NOMO-1 (cell line): Measurements from ENCODE around the gene AOC2.
"Not testable (repeated sequence)": the region's sequence is repeated elsewhere in the genome, so short reads cannot be mapped to it uniquely, and the experiment has no call there.

Experiments
- DNase-seq, 2 experiments: peaks; one replicate each; lab custom pipeline; 2025; ENCODE audit not compliant: unreplicated experiment in 2 of 2; lab: John Stamatoyannopoulos, UW

Gene AOC2

GRCh38 chr17:42830971-42831370, 13.4 kb upstream of the AOC2 start:
- no peak for DNase-seq

GRCh38 chr17:42832213-42832933, 12.0 kb upstream of the AOC2 start:
- no peak for DNase-seq

- DNase-seq: peak; percentile 86 to 87
Observed at GRCh38 chr17:42832934-42833766, 11.2 kb upstream of the AOC2 start, which contains the start of gene PSME3. Gene PSME3, plus strand, starts transcription at chr17:42833397. Its CDS starts 235 bp downstream, at chr17:42833632.

DNA sequence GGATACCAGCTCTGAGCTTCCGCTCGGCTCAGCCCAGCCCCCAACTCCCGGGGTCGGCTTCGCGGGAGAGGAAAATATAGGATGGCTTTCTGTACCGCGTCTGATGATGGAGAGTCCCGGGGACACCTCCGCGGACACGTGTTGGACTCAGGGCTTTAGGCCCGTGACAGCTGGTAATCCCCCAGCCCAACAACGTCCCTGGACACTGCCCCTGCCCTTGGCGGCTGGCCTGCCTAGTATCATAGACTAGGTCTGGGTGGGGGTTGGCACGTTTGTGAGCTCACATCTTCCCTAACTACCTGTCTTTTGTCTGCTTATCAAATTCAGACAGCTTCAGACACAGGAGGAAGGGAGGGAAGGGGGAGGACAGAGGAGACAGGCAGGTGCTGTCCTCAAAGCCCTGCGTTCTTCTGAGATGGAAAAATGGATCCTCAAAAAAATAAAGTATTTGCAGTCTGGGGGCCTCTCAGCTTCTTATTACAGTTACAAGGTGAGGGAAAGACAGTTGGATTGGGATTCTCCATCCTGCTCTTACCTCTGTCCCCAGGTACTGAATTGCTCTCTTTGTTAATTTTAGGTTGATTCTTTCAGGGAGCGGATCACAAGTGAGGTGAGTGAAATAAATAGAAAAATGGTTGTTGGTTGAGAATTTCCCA, 10.5 kb upstream of the AOC2 start:
- no peak for DNase-seq

- DNase-seq: peak in 1 of 2 experiments; percentile 4
Observed at GRCh38 chr17:42835732-42836131, 8.6 kb upstream of the AOC2 start.

- DNase-seq: no peak
Observed at GRCh38 chr17:42841975-42842685, 2.2 kb upstream of the AOC2 start.

GRCh38 chr17:42843358-42843934, 934 bp upstream of the AOC2 start:
- peak; percentile 13 to 60 for DNase-seq

DNA sequence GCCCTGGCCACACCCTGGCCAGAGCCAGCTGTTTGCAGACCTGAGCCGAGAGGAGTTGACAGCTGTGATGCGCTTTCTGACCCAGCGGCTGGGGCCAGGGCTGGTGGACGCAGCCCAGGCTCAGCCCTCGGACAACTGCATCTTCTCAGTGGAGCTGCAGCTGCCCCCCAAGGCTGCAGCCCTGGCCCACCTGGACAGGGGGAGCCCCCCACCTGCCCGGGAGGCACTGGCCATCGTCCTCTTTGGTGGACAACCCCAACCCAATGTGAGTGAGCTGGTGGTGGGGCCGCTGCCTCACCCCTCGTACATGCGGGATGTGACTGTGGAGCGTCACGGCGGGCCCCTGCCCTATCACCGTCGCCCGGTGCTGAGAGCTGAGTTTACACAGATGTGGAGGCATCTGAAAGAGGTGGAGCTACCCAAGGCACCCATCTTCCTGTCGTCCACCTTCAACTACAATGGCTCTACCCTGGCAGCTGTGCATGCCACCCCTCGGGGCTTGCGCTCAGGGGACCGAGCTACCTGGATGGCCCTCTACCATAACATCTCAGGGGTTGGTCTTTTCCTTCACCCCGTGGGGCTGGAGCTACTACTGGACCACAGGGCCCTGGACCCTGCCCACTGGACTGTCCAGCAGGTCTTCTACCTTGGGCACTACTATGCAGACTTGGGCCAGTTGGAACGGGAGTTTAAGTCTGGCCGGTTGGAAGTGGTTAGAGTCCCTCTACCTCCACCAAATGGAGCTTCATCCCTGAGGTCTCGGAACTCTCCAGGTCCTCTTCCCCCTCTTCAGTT, 578 bp downstream of the AOC2 start:
- no peak for DNase-seq

DNA sequence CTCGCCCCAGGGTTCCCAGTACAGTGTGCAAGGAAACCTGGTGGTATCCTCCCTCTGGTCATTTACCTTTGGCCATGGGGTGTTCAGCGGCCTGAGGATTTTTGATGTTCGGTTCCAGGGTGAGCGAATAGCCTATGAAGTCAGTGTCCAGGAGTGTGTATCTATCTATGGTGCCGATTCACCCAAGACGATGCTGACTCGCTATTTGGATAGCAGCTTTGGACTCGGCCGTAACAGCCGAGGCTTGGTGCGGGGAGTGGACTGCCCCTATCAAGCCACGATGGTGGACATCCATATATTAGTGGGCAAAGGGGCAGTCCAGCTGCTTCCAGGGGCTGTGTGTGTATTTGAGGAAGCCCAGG, 1.2 kb downstream of the AOC2 start:
- no peak for DNase-seq

DNA sequence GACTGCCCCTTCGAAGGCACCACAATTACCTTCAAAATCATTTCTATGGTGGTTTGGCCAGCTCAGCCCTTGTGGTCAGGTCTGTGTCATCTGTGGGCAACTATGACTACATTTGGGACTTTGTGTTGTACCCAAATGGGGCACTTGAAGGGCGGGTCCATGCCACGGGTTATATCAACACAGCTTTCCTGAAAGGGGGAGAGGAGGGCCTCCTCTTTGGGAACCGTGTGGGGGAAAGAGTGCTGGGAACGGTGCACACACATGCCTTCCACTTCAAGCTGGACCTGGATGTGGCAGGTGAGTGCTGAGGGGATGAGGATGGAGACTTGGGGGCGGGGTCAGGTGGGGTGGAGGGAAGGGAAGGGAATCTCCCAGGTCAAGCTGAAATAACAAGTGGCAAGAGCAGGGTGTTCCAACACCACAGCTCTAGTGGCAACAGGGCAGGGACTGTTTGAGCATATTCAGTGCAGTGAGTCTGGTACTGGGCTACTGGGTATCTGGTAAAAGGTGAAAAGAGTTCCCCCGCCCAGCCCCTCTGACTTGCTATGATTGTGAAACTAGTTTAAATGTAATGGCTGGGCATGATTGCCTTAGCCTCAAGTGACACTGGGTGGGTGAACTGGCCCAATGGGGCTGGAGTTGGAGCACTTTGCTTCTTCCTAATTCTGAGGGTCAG, 1.7 kb downstream of the AOC2 start:
- peak in 1 of 2 experiments; percentile 15 for DNase-seq

DNA sequence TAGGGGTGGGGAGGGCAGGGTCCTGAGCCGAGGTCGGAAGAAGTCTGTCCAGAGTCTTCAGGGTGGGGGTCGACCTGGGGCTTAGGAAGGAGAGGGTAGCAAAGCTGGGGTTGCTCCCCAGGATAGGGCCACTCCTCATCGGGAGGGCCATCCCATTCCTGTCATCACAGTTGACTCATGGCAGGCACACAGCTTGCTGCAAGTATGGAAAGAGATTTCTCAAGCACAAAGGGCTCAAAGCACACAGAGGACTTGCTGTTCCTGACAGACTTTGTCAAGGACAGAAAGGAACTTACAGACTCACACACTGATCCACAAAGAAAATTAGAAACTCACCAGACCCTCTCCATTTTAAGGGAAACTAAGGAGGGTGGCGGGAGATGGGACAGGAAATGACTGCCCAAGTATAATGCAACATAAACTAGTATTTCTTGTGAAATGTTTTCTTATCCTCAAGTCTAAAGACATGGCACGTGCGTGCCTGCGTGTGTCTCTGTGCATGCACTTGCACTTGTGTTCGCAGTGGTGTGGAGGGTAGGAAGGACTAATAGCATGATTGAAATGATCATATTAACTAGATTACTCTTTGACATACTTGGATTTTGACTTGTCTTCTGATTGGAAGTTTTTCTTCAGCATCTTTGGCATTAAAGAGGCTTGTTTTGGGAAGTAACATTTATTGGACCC, 2.4 kb downstream of the AOC2 start:
- DNase-seq: no peak

DNA sequence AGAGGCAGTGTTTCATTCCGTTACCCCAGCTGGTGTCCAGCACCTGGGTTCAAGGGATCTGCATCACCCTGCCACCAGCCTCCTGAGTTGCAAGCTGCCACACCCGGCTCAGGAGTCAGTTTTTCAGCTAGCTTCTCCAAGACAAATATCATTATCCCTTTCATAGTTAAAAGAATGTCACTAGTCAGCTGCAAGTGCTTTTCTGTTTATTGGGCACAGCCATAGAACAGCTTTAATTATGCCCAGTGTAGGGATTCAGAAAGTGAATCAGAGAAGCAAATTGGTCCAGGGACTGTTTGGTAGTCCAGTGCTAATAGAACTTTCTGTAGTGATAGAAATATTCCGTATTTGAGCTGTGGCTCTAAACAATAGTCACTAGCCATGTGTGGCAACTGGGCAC, 3.7 kb downstream of the AOC2 start:
- no peak for DNase-seq

DNA sequence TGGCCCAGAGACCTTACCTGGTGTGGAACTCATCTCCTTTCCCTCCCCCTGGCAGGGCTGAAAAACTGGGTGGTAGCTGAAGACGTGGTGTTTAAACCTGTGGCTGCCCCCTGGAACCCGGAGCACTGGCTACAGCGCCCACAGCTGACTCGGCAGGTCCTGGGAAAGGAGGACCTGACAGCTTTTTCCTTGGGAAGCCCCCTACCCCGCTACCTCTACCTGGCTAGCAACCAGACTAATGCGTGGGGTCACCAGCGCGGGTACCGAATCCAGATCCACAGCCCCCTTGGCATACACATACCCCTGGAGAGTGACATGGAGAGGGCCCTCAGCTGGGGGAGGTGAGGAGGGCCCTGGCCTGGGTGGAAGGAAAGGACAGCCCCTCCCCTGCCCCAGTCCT, 4.7 kb downstream of the AOC2 start:
- no peak for DNase-seq

GRCh38 chr17:42849451-42850181, 5.2 kb downstream of the AOC2 start:
- DNase-seq: no peak

- DNase-seq: no peak
Observed at GRCh38 chr17:42850954-42851353, 6.6 kb downstream of the AOC2 start, which contains the start of gene AOC3. Gene AOC3, plus strand, starts transcription at chr17:42851199. Its CDS starts 145 bp downstream, at chr17:42851344.

DNA sequence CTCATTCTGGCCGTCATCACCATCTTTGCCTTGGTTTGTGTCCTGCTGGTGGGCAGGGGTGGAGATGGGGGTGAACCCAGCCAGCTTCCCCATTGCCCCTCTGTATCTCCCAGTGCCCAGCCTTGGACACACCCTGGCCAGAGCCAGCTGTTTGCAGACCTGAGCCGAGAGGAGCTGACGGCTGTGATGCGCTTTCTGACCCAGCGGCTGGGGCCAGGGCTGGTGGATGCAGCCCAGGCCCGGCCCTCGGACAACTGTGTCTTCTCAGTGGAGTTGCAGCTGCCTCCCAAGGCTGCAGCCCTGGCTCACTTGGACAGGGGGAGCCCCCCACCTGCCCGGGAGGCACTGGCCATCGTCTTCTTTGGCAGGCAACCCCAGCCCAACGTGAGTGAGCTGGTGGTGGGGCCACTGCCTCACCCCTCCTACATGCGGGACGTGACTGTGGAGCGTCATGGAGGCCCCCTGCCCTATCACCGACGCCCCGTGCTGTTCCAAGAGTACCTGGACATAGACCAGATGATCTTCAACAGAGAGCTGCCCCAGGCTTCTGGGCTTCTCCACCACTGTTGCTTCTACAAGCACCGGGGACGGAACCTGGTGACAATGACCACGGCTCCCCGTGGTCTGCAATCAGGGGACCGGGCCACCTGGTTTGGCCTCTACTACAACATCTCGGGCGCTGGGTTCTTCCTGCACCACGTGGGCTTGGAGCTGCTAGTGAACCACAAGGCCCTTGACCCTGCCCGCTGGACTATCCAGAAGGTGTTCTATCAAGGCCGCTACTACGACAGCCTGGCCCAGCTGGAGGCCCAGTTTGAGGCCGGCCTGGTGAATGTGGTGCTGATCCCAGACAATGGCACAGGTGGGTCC, 7.2 kb downstream of the AOC2 start:
- not testable (repeated sequence) for DNase-seq

DNA sequence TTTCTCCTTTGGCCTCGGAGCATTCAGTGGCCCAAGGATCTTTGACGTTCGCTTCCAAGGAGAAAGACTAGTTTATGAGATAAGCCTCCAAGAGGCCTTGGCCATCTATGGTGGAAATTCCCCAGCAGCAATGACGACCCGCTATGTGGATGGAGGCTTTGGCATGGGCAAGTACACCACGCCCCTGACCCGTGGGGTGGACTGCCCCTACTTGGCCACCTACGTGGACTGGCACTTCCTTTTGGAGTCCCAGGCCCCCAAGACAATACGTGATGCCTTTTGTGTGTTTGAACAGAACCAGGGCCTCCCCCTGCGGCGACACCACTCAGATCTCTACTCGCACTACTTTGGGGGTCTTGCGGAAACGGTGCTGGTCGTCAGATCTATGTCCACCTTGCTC, 8.0 kb downstream of the AOC2 start:
- DNase-seq: no peak
